Measurements from ENCODE around the gene KREMEN1. TPM values are rescaled to one million over a fixed set of nuclear protein-coding genes. Genes with fewer than 3 reads are reported as not detected.

KREMEN1 gene
- total and polyA plus RNA-seq, 2 donors (not counting 1 experiment from before 2014, with no cell fraction given), result 0.01 TPM; not detected in 1

DNA sequence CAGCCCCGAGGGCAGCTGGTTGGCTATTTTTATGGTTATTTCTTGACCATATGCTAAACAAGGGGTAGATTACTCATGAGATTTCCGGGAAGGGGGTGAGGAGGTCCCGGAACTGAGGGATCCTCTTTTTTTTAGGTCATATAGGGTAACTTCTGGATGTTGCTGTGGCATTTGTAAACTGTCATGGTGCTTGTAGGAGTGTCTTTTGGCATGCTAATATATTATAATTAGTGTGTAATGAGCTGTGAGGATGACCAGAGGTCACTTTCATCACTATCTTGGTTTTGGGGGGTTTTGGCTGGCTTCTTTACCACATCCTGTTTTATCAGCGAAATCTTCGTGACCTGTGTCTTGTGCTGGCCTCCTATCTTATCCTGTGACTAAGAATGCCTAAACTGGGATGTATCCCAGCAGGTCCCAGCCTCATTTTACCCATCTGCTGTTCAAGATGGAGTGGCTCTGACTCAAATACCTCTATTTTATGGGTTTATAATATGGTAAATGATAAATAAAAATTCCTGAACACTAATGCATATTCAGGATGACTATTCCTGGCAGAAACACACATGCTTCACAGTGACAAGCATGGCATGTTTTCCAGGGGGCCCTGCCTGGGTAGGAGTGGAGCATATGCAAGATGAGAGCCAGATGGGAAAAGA lies 11.2 kb downstream of the KREMEN1 start:
- Histone ChIP-seq H3K36me3 (replicated peaks in 1 of 2; ENCODE audit: control extremely low read depth in 1 of 2, control insufficient read depth in 1 of 2, extremely low read depth in 1 of 2, insufficient read depth in 2 of 2, low read length in 1 of 2) (no peaks in the 10 kb centered on the region), H3K4me2 (replicated peaks; ENCODE audit: low read depth, low read length, poor library complexity, severe bottlenecking) (no peak overlapping the region), H3K27me3 (replicated peaks in 1 of 4; ENCODE audit: control extremely low read depth in 1 of 4, control insufficient read depth in 3 of 4, insufficient read depth in 4 of 4, low read length in 3 of 4) (peaks cover 0 to 7% (median 4%) of the 10 kb centered on the region in 4 experiments), H3K79me2 (ENCODE audit: control insufficient read depth, insufficient read depth, low read length) (no peaks in the 10 kb centered on the region), H3K9ac (ENCODE audit: low read length) (no peak overlapping the region), H2AFZ (ENCODE audit: insufficient read depth, low read depth, low read length, poor library complexity, severe bottlenecking) (no peak overlapping the region), H3K4me1 (ENCODE audit: control insufficient read depth in 2 of 2, insufficient read depth in 2 of 2, low read length in 2 of 2) (no peaks in the 10 kb centered on the region), H3K4me3 (ENCODE audit: control extremely low read depth in 1 of 5, extremely low read depth in 1 of 5, insufficient read depth in 1 of 5, low read depth in 2 of 5, low read length in 4 of 5) (no peak overlapping the region), H3K27ac (ENCODE audit: low read length in 2 of 2) (no peak overlapping the region), H4K20me1 (ENCODE audit: control insufficient read depth, insufficient read depth, low read length, poor library complexity, severe bottlenecking) (no peaks in the 10 kb centered on the region), H3K9me3 (ENCODE audit: control extremely low read depth in 1 of 3, control insufficient read depth in 2 of 3, insufficient read depth in 1 of 3, low read length in 2 of 3) (no peaks in the 10 kb centered on the region)
- peaks cover 23% of the 10 kb centered on the region for H3K27me3 Mint-ChIP-seq
- ChIA-PET CTCF (no interaction called here), POLR2A (no interaction called here)
- ATAC-seq (ENCODE audit: low read depth) (no peak), DNase-seq (no peak)
- 82% methylated on average over 5 of the region's 5 CpGs for WGBS (ENCODE audit: insufficient coverage)
- H3K4me3 Mint-ChIP-seq, result no peak overlapping the region
- TF ChIP-seq, protein P1, sequence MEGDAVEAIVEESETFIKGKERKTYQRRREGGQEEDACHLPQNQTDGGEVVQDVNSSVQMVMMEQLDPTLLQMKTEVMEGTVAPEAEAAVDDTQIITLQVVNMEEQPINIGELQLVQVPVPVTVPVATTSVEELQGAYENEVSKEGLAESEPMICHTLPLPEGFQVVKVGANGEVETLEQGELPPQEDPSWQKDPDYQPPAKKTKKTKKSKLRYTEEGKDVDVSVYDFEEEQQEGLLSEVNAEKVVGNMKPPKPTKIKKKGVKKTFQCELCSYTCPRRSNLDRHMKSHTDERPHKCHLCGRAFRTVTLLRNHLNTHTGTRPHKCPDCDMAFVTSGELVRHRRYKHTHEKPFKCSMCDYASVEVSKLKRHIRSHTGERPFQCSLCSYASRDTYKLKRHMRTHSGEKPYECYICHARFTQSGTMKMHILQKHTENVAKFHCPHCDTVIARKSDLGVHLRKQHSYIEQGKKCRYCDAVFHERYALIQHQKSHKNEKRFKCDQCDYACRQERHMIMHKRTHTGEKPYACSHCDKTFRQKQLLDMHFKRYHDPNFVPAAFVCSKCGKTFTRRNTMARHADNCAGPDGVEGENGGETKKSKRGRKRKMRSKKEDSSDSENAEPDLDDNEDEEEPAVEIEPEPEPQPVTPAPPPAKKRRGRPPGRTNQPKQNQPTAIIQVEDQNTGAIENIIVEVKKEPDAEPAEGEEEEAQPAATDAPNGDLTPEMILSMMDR (IDR thresholded peaks at IDR 0.05), result no peak
- no peak for TF ChIP-seq EZH2 (IDR thresholded peaks at IDR 0.05; ENCODE audit: borderline replicate concordance, insufficient read depth, low read depth, low read length, poor library complexity, severe bottlenecking)
- H3K9me3 Mint-ChIP-seq (ENCODE audit: insufficient read depth), result no peaks in the 10 kb centered on the region
- intact Hi-C loops (cut with micrococcal nuclease), result no loop called here
- no peak overlapping the region for H3K27ac Mint-ChIP-seq
- no peaks in the 10 kb centered on the region for H3K4me1 Mint-ChIP-seq

DNA sequence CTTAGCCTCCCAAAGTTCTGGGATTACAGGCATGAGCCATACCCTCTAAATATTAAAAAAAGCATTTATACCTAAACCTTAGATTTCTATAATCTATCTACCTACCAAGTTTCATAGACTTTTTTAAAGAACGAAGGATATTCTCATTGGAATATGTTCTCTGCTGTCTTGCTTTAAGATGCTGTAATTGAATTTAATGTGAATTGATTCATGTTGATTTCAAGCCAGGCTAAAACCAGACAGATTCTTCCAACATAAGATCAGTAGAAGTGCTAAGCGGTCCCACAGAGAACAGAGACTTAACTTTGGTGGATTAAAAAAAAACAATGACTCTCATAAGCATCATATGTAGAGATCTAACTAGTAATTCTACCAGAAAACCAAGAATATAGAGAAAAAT lies 14.2 kb downstream of the KREMEN1 start:
- ChIA-PET POLR2A (no interaction called here), CTCF (no interaction called here)
- H4K20me1 ChIP-seq (ENCODE audit: control insufficient read depth, insufficient read depth, low read length, poor library complexity, severe bottlenecking), result no peaks in the 10 kb centered on the region
- no CpG with 5 or more reads among the region's 2 CpGs for WGBS (ENCODE audit: insufficient coverage)
- H3K4me1 Mint-ChIP-seq, result no peaks in the 10 kb centered on the region
- H3K27ac ChIP-seq (ENCODE audit: low read length in 2 of 2), result no peak overlapping the region
- DNase-seq (no peak), ATAC-seq (ENCODE audit: low read depth) (no peak)
- H2AFZ ChIP-seq (ENCODE audit: insufficient read depth, low read depth, low read length, poor library complexity, severe bottlenecking), result no peak overlapping the region
- no peak overlapping the region for H3K4me2 ChIP-seq (replicated peaks; ENCODE audit: low read depth, low read length, poor library complexity, severe bottlenecking)
- no peak overlapping the region for H3K4me3 Mint-ChIP-seq
- H3K27me3 ChIP-seq (replicated peaks in 1 of 4; ENCODE audit: control extremely low read depth in 1 of 4, control insufficient read depth in 3 of 4, insufficient read depth in 4 of 4, low read length in 3 of 4), result peaks cover 0 to 8% (median 0%) of the 10 kb centered on the region in 4 experiments
- H3K9ac ChIP-seq (ENCODE audit: low read length), result no peak overlapping the region
- intact Hi-C loops (cut with micrococcal nuclease), result no loop called here
- no peaks in the 10 kb centered on the region for H3K36me3 ChIP-seq (replicated peaks in 1 of 2; ENCODE audit: control extremely low read depth in 1 of 2, control insufficient read depth in 1 of 2, extremely low read depth in 1 of 2, insufficient read depth in 2 of 2, low read length in 1 of 2)
- H3K27ac Mint-ChIP-seq, result no peak overlapping the region
- no peaks in the 10 kb centered on the region for H3K9me3 ChIP-seq (ENCODE audit: control extremely low read depth in 1 of 3, control insufficient read depth in 2 of 3, insufficient read depth in 1 of 3, low read length in 2 of 3)
- no peaks in the 10 kb centered on the region for H3K79me2 ChIP-seq (ENCODE audit: control insufficient read depth, insufficient read depth, low read length)
- H3K9me3 Mint-ChIP-seq (ENCODE audit: insufficient read depth), result no peaks in the 10 kb centered on the region
- no peaks in the 10 kb centered on the region for H3K4me1 ChIP-seq (ENCODE audit: control insufficient read depth in 2 of 2, insufficient read depth in 2 of 2, low read length in 2 of 2)
- TF ChIP-seq EZH2 (IDR thresholded peaks at IDR 0.05; ENCODE audit: borderline replicate concordance, insufficient read depth, low read depth, low read length, poor library complexity, severe bottlenecking), result no peak
- TF ChIP-seq, protein P1 (IDR thresholded peaks at IDR 0.05), result no peak
- no peak overlapping the region for H3K4me3 ChIP-seq (ENCODE audit: control extremely low read depth in 1 of 5, extremely low read depth in 1 of 5, insufficient read depth in 1 of 5, low read depth in 2 of 5, low read length in 4 of 5)
- H3K27me3 Mint-ChIP-seq, result peaks cover 28% of the 10 kb centered on the region
